Measurements from ENCODE around the gene PRRC2B.
"Not testable (repeated sequence)": the region's sequence is repeated elsewhere in the genome, so short reads cannot be mapped to it uniquely, and the experiment has no call there.

PRRC2B gene

DNA sequence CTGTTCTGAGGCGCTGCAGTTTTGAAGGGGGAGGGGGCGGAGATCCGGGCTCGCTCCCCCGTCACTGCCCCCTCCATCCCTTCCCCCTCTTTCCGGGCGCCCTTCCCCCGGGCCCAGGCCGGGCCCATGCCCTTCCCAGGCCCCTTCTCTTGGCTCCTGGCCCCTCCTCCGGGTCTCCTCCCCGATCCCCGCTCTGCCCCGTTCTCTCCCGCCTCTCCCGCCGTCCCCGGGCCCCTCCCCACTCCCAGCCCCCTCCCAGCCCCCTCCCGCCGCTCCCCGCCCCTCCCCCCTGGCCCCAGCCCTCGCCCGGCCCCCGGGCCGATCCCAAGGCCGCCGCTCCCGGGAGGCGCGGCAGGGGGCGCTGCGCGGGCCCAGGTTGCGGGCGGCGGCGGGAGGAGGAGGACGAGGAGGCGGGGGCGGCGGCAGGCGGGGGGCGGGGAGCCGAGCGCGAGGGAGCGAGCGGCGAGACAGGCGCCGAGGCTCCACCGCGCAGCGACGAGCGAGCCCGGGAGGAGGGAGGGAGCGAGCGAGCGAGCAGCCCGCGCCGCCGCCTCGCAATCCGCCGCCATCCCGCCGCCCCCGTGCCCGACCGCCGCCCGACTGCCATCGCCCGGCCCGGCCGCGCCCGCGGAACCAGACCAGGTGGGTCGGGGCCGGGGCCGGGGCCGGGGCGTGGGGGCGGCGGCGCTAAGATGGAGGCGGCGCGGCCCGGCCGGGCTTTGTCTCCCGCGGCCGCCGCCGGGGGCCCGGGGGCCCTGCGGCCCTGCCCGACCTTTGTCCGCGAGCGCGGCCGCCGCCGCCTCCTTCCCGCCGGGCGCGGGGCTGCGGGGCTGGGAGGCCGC is at the start of gene PRRC2B:
PRRC2B (plus strand) TSS at position 465 of the 842 bp plus-strand sequence. CDS start 36,059 bp downstream, outside the sequence.
- peak; percentile 96 for DNase-seq (ENCODE audit: low spot score)

DNA sequence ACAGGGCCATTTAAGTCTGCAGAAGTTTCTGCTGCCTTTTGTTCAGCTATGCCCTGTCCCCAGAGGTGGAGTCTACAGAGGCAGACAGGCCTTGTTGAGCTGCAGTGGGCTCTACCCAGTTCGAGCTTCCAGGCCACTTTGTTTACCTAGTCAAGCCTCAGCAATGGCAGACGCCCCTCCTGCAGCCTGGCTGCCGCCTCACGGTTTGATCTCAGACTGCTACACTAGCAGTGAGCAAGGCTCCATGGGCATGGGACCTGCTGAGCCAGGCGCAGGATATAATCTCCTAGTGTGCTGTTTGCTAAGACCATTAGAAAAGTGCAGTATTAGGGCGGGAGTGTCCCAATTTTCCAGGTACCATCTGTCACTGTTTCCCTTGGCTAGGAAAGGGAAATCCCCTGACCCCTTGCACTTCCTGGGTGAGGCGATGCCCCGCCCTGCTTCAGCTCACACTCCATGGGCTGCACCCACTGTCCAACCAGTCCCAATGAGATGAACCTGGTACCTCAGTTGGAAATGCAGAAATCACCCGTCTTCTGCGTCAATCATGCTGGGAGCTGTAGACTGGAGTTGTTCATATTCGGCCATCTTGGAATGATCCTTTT is 48.9 kb upstream of the PRRC2B start:
- not testable (repeated sequence) for DNase-seq (ENCODE audit: low spot score)

DNA sequence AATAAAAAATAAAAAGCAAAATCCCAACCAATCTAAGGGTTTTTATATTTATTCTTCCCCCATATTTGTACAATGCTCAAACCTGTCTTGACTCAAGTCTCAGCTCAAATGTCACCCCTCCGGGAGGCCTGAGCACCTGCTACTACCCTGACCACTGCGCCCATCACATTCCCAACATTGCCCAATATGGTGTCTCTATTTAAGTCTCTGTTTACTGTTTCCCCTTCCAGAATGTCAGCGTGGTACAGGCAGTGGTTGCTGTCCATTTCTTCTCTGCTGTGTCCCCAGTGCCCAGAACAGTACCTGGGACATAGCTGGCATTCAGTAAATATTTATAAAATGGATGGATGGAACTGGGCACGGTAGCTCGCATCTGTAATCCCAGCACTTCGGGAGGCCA is 47.3 kb upstream of the PRRC2B start:
- no peak for DNase-seq (ENCODE audit: low spot score)

DNA sequence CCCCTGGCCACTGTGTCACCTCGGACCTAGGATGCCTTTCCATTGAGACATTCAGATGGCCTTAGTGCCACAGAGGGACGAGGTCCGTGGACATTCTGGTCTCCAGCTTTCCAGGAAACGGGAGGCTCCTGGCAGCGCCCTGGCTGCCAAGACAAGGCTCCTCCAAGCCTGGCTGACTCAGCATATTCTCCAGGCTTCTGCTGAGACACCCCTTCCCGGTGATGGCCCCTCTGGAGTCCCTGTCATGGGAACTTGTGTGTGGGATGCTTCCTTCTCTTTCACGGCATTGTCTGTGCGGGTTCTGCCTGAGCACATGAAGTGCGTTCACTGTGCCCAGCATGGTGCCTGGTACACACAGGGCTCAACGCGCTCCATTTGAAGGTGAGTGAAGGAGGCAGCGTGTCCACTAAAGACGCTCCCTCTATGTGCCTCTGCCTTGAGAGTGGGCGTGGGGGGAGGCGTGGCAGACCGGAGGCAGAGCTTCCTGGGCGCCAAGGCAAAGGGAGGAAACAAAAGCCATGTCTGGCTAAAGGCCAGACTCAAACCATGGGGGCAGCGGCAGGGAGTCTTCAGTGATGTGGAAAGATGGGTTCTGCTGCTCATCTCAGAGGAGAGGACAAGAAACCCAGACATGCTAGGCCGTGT is 46.4 kb upstream of the PRRC2B start:
- no peak for DNase-seq (ENCODE audit: low spot score)

DNA sequence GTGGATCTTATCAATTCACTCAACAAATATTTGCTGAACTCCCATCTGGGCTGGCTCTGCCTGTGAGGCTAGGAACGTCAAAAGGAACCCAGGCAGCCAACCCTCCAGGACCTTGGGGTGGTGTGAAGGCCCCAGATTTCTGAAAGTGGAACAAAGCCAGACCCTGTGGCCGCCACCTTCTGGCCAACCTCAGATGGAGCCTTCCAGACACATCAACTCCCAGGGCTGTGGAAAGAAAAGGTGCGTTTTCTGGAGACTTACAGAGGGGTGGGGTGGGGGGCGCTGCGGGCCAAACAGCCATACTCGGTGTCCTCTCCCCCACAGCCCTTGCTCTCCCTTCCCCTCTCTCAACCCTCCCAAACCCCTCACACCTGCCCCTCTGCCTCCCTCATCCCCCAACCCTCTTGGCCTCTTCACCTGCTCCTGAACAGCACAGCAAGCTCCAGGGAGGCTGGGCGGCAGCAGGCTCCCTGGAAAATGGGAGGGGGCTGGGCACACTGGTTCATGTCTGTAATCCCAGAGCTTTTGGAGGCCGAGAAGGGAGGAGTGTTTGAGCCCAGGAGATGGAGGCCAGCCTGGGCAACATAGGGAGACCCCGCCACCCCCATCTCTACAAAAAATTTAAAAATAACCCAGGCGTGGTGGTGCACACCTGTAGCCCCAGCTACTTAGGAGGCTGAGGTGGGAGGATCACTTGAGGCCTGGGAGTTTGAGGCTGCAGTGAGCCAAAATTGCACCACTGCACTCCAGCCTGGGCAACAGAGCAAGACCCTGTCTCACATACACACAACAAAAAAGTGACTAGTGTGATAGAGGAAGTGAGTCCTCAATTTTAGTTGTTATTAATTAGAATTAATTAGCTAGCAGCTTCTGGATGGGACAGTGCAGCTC is 45.0 kb upstream of the PRRC2B start:
- DNase-seq (ENCODE audit: low spot score): peak; percentile 35

DNA sequence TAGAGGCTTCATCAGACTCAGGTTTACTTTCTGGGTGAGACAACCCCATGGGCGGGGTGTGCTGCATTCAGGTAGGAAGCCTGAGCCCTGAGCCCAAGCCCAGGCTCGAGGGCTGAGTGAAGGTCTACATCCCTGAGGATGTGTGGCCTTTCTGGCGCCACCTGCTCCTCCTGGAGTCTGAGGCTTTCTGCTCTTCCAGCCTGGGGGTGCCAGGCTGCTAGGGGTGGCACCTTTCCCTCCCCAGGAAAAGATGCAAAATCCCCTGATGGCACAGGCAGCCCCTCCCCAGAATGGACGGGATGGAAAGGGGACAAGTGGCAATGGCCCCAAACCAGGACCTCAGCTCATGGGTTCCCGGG is 44.4 kb upstream of the PRRC2B start:
- no peak for DNase-seq (ENCODE audit: low spot score)

DNA sequence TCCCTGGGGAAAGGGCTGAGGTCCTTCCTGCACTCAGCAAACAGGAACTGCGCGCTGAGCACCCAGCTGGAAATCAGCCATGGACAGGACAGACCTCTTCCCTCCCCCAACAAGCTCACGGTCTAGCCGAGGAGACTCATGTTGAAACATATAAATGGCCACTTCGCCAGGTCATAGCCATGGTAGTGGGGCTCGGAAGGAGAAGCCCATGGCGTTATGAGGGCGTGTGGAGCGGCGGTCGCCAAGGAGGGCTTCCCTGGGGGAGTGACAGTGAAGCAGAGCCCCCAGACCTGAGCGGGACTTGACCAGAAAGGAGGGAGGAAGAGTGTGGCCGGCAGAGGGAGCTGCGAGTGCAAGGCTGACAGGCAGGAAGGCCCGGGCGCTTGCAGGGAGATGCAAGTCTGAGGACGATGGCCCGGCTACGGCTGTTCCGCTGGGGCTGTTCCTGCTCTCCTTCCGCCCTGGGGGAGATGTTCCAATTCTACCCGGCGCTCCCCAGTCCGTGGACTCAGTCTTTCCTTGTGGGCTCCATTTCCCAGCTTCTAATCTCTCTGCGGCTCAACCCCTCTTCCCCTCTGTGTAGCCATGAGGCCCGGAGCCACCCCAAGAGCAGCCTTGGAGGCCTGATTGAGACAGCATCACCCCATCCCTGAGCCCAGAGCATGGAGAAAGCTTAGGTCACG is 43.9 kb upstream of the PRRC2B start:
- peak; percentile 91 for DNase-seq (ENCODE audit: low spot score)

DNA sequence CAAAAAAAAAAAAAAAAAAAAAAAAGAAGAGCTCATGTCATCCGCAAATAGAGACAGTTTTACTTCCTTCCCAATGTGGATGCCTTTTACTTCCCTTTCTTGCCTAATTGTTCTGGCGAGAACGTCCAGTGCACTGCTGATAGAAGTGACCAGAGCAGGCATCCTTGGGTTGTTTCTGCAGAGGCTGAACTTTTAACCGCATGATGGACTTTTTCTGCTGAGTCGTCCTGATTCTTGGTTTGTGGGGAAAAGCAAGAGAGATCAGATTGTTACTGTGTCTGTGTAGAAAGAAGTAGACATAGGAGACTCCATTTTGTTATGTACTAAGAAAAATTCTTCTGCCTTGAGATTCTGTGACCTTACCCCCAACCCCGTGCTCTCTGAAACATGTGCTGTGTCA is 37.4 kb upstream of the PRRC2B start:
- DNase-seq (ENCODE audit: low spot score): not testable (repeated sequence)

DNA sequence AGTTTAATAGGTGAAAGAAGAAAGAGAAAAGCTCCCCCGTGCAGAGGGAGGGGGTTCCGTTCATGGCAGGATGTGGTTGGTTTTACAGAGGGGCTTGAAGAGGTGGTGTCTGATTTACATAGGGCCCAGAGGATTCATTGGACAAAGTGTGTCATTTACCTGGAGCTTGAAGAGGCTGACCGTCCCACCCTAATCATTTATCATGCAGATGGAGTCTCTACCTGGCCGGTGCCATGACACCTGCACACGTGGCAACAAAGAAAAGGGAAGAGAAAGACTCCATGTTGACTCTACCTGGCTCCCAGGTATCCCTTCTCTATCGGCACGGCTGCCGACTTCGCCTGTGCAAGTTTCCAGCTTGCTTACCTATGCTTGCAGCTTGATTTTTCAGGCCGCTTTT is 35.3 kb upstream of the PRRC2B start:
- no peak for DNase-seq (ENCODE audit: low spot score)

DNA sequence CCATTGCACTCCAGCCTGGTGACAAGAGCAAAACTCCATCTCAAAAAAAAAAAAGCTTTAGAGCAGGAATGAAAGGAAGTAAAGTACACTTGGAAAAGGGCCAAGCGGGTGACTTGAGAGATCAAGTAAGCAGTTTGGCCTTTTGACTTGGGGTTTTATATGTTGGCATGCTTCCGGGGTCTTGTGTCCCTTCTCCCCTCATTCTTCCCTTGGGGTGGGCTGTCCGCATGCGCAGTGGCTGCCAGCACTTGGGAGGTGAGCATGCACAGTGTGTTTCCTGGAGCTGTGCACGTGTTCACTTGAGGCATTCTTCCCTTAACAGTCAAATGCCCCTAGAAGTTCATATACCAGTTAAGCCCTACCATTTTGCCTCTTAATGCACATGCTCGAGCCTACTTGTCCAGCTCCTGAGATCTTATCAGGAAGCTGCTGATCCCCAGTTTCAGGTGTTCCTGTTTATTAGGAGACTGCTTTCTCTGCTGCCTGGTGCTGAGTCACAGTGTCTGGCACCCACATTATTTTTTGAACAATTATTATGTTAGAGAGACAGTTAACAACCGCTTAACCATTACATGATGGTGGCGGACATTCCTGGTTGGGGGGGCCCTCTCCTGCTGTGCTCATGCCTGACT is 32.6 kb upstream of the PRRC2B start:
- no peak for DNase-seq (ENCODE audit: low spot score)

DNA sequence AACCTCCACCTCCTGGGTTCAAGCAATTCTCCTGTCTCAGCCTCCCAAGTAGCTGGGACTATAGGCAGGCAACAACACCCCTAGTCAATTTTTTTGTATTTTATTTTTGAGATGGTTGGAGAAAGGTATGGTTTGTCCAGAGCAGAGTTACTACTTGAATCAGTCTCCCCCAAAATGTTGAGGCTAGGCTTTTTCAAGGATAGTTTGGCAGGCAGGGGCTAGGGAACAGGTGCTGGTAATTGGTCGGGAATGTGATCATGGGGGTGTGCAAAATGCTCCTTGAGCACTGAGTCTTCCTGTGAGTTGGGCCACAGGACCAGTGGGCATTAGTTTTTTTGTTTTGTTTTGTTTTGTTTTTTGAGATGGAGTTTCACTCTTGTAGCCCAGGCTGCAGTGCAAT is 28.3 kb upstream of the PRRC2B start:
- no peak for DNase-seq (ENCODE audit: low spot score)

DNA sequence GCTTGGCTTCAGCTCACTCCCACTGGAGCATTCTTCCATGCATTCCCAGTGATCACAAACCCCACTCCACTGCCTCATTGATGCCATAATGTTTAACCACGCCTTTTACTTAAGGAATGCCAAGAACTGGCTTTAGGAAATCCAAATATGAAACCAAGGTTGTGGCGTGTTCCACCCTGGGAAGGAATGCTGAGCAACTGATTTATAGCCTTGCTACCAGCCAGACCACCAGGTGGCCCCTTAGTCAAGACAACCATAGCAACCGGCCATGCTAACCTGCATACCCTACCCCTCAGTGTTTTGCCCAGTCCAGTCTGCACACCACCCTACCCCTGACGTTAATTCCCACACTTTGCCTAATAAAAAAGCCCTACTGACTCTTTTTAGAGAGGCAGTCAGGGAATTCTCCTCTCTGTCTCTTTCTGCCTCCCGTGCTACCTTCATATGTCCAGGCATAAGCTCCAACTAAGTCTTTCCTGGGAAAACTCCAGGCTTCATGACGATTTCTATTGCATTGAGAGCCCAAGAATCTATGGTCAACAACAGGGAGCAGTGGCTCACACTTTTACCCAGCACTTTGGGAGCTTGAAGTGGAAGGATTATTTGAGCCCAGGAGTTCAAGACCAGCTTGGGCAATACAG is 27.0 kb upstream of the PRRC2B start:
- DNase-seq (ENCODE audit: low spot score): peak; percentile 71

DNA sequence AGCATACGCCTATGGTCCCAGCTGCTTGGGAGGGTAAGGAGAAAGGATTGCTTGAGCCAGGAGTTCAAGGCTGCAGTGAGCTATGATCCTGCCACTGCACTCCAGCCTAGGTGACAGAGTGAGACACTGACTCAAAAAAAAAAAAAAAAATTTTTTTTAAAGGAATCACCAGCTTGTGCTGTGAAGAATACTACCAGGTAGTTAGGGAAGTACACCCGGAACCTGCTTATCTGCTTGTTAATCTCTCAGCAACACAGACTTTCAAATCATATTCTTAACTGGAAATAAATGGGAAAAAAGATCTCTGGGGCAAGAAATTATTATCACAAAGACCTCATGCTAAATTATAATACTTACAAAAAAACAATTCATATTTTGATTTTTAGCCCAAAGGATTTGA is 26.4 kb upstream of the PRRC2B start:
- no peak for DNase-seq (ENCODE audit: low spot score)

DNA sequence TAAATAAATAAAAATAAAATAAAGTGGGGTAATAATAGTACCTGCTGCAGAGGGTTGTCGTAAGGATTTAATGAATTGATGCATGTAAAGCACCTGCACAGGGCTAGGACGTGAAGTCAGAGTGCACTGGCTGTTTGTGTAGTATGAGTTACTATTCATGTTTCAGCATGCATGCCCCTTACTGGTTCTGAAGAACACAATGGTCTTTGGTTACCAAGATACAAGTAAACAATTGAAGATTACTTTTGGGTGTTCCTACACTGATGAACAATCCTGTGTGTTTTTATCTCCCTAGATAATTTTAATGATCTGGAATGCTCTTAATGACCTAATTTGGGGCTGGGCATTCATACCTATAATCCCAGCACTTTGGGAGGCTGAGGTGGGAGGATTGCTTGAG is 23.2 kb upstream of the PRRC2B start:
- no peak for DNase-seq (ENCODE audit: low spot score)

DNA sequence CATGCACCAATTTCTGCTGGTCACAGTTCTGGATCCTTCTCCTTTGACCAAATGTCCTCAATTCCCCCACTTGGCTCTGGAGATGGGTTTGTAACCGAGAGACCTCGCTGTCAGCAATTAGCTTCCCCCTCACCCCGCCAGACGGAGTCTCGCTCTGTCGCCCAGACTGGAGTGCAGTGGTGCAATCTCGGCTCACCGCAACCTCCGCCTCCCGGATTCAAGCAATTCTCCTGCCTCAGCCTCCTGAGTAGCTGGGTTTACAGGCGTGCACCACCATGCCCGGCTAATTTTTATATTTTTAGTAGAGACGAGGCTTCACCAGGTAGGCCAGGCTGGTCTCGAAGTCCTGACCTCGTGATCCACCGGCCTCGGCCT is 21.3 kb upstream of the PRRC2B start:
- DNase-seq (ENCODE audit: low spot score): not testable (repeated sequence)

DNA sequence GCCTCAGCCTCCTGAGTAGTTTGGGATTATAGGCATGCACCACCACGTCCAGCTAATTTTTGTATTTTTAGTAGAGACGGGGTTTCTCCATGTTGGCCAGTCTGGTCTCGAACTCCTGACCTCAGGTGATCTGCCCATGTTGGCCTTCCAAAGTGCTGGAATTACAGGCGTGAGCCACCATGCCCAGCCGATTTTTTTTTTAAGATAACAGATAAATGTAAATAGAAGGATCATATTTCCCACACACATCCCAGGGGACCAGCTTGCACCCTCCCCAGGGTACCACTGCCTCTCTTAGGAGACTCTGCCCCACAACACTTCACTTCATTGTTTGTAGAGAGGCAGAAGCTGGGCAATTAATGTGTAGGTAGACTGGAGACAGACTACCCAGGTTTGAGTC is 19.2 kb upstream of the PRRC2B start:
- DNase-seq (ENCODE audit: low spot score): peak; percentile 51

DNA sequence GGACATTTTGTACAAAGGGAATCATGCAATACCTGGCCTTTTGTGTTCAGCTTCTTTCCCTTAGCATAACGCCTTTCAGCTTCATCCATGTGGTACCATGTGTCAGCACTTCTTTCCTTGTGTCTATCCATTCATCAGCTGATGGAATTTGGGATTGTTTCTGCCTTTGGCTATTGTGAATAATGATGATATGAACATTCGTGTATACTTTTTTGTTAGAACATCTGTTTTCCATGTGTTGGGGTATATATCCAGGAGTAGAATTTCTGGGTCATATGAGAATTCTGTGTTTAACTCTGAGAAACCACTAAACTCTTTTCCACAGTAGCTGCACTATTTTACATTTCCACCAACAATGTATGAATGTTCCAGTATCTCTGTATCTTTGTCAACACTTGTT is 14.8 kb upstream of the PRRC2B start:
- DNase-seq (ENCODE audit: low spot score): no peak

DNA sequence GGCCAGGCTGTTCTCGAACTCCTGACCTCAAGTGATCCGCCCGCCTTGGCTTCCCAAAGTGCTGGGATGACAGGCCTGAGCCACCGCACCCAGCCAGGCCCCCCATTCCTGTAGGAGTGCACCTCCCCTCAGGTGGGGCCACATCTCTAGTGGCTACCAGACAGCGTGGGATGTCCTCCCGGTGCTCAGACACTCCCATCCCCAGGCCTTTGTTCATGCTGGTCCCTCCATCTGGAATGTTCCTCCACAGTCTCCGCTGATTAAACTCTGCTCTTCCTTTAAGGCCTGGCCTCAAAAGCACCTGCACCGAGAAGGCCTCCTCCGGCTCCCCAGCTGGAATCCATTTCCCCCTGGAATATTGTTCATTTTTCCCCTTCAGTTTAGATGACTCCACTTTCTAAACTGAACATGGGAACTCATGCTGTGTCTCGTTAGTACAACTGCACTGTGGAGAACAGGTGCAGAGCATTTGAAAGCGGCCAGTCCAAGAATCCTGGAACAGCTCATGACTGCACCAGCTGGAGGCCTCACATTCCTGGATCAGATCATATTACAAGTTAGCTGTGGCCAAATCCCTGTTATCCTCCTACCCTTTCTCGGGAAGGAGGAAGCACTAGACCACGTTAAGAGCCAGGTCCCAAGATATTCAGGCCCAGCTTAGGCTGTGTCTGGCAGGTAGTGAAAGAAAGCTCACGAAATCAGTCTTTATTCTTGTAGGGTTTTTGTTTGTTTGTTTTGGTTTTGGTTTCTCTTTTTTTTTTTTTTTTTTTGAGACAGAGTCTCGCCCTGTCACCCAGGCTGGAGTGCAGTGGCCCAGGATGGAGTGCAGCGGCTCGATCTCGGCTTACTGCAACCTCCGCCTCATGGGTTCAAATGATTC is 10.8 kb upstream of the PRRC2B start:
- peak; percentile 75 for DNase-seq (ENCODE audit: low spot score)

DNA sequence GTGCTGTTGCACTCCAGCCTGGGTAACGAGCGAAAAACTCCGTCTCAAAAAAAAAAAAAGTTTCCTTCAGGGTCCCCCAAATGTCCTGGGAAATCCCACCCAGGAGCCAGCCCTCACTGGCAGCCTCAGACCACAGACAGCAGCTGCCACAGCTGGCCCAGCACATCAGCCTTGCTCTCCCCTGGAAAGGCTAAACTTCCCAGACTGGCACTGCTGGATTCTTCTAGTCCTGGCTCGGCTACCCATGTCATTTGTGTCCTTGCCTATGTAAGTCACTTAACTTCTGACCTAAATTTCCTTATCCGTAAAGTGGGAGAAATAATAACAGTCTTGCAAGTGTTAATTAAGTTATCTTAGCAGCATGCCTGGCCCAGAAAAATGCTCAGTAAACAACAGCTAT is 8.6 kb upstream of the PRRC2B start:
- DNase-seq (ENCODE audit: low spot score): no peak

DNA sequence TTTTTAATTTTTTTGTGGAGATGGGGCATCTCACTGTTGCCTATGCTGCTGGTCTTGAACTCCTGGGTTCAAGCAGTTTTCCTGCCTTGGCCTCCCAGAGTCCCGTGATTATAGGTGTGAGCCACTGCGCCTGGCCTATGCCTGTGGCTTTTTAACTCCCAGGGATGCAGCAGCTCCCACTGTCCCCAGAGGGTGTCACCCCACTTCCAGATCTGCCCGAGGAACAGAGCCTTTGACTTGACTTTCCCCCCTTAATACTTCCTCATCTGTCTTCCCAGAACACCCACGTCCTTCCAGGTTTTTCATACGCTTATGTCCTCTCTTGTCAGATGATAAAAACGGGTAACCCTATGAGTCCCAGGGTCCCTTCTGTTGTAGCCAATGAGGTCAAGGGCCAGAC is 7.6 kb upstream of the PRRC2B start:
- no peak for DNase-seq (ENCODE audit: low spot score)
